ENCODE results near the gene IGSF5. TPM values are rescaled to one million over a fixed set of nuclear protein-coding genes. Genes with fewer than 3 reads are reported as not detected.

Gene IGSF5
- total RNA-seq, 2 donors from 2014 or later, result 2.6 to 3.6 TPM

DNA sequence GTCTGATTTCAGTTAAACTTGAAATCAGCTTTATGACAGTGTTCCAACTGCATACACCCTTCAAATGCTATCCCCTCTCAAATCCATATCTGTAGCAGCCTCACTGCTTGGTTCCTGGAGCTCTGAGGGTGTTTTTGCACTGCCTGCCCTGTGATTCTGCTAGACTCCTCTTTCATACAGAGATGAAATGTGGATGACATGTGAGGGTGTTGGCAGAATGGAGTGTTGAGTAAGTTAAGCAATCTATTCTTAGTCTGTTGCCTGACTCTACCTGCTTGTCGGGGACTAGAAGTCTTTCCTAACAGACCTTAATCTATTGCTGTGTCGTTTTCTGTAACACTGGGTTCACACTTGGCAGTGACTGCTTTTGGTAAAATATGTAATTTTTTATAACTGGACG is 9.8 kb downstream of the IGSF5 start:
- DNase-seq, result no peak
- Histone ChIP-seq H3K4me1 (no peaks in the 10 kb centered on the region), H3K27ac (no peak overlapping the region), H3K27me3 (no peaks in the 10 kb centered on the region), H3K4me3 (no peak overlapping the region), H3K9me3 (no peaks in the 10 kb centered on the region), H3K36me3 (replicated peaks in 1 of 2; ENCODE audit: insufficient read depth in 1 of 2, low read depth in 2 of 2) (no peaks in the 10 kb centered on the region)
- 49 to 52% methylated on average over 3 of the region's 3 CpGs for WGBS, 2 donors
- no peak for TF ChIP-seq POLR2A (IDR thresholded peaks at IDR 0.05)
- TF ChIP-seq, protein P1, sequence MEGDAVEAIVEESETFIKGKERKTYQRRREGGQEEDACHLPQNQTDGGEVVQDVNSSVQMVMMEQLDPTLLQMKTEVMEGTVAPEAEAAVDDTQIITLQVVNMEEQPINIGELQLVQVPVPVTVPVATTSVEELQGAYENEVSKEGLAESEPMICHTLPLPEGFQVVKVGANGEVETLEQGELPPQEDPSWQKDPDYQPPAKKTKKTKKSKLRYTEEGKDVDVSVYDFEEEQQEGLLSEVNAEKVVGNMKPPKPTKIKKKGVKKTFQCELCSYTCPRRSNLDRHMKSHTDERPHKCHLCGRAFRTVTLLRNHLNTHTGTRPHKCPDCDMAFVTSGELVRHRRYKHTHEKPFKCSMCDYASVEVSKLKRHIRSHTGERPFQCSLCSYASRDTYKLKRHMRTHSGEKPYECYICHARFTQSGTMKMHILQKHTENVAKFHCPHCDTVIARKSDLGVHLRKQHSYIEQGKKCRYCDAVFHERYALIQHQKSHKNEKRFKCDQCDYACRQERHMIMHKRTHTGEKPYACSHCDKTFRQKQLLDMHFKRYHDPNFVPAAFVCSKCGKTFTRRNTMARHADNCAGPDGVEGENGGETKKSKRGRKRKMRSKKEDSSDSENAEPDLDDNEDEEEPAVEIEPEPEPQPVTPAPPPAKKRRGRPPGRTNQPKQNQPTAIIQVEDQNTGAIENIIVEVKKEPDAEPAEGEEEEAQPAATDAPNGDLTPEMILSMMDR (IDR thresholded peaks at IDR 0.05), result no peak
- intact Hi-C loops (cut with DNase I), result no loop called here
- no peak for ATAC-seq

DNA sequence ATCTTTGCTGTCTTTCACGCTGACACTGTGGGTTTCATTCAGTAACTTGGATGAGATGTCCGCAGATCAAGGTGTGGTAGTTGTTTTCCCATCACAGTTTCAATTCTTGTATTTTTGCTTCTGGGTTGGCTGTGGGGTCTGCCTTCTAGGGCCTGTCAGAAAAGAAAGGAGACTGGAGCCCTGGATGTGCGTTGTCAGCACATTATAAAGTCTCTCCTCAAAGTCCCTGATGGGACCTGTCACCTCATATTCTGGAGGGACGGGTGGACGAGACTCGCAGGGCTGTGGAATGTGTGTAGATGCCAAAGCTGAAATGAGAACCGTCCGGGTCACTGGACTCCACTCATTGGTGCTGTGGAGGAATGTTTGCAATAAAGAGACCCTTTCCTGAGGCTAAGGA is 11.3 kb downstream of the IGSF5 start:
- Histone ChIP-seq H3K4me3 (no peak overlapping the region), H3K27ac (no peak overlapping the region), H3K36me3 (replicated peaks in 1 of 2; ENCODE audit: insufficient read depth in 1 of 2, low read depth in 2 of 2) (no peaks in the 10 kb centered on the region), H3K9me3 (no peaks in the 10 kb centered on the region), H3K27me3 (no peaks in the 10 kb centered on the region), H3K4me1 (no peaks in the 10 kb centered on the region)
- DNase-seq, result no peak
- WGBS, 2 donors, result 61 to 73% methylated on average over 8 of the region's 8 CpGs
- no peak for ATAC-seq
- TF ChIP-seq, protein P1 (IDR thresholded peaks at IDR 0.05), result no peak
- no peak for TF ChIP-seq POLR2A (IDR thresholded peaks at IDR 0.05)
- intact Hi-C loops (cut with DNase I), result no loop called here

GRCh38 chr21:39763272-39763970 is 18.4 kb downstream of the IGSF5 start:
- Histone ChIP-seq H3K27me3 (no peaks in the 10 kb centered on the region), H3K36me3 (replicated peaks in 1 of 2; ENCODE audit: insufficient read depth in 1 of 2, low read depth in 2 of 2) (no peaks in the 10 kb centered on the region), H3K27ac (no peak overlapping the region), H3K9me3 (no peaks in the 10 kb centered on the region), H3K4me1 (no peaks in the 10 kb centered on the region), H3K4me3 (no peak overlapping the region)
- 46 to 59% methylated on average over 12 of the region's 12 CpGs for WGBS, 2 donors
- no peak for TF ChIP-seq POLR2A (IDR thresholded peaks at IDR 0.05)
- TF ChIP-seq, protein P1 (IDR thresholded peaks at IDR 0.05), result no peak
- intact Hi-C loops (cut with DNase I), result no loop called here
- ATAC-seq (no peak), DNase-seq (no peak)

- Histone ChIP-seq H3K4me1 (no peaks in the 10 kb centered on the region), H3K4me3 (no peak overlapping the region), H3K27ac (no peak overlapping the region), H3K27me3 (no peaks in the 10 kb centered on the region), H3K9me3 (no peaks in the 10 kb centered on the region), H3K36me3 (replicated peaks in 1 of 2; ENCODE audit: insufficient read depth in 1 of 2, low read depth in 2 of 2) (no peaks in the 10 kb centered on the region)
- intact Hi-C loops (cut with DNase I), result no loop called here
- TF ChIP-seq, protein P1 (IDR thresholded peaks at IDR 0.05), result no peak
- no peak for TF ChIP-seq POLR2A (IDR thresholded peaks at IDR 0.05)
- ATAC-seq (no peak), DNase-seq (no peak)
- WGBS, 2 donors, result 64 to 75% methylated on average over 6 of the region's 6 CpGs
Observed at GRCh38 chr21:39774227-39774626, 29.2 kb downstream of the IGSF5 start.

DNA sequence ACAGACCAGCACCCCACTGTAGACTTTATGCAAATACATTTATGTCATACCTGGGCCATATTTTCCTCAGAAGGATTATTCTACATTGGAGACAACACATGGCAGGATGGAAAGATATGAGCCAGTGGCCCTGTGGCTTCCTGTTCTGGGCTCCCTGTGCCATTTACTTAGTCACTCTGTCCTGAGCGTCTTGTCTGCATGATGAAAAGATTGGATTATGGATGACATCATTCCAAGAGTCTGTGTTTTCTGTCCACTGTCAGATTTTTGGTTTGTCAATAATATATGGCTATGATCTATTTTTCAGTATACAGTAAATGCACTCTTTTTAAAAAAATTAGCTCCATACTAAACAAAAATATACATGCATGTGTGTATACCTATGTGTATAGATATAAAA is 30.8 kb downstream of the IGSF5 start:
- no peak for ATAC-seq
- DNase-seq, result no peak
- no peak overlapping the region for H3K4me3 ChIP-seq
- TF ChIP-seq, protein P1 (IDR thresholded peaks at IDR 0.05), result no peak
- no peak for TF ChIP-seq POLR2A (IDR thresholded peaks at IDR 0.05)
- no peaks in the 10 kb centered on the region for H3K9me3 ChIP-seq
- H3K36me3 ChIP-seq (replicated peaks in 1 of 2; ENCODE audit: insufficient read depth in 1 of 2, low read depth in 2 of 2), result no peaks in the 10 kb centered on the region
- intact Hi-C loops (cut with DNase I), result no loop called here
- no peaks in the 10 kb centered on the region for H3K4me1 ChIP-seq
- no peaks in the 10 kb centered on the region for H3K27me3 ChIP-seq
- 73 to 79% methylated on average over 1 of the region's 1 CpG for WGBS, 2 donors
- H3K27ac ChIP-seq, result no peak overlapping the region
